Stimulated activated CD4-positive, alpha-beta T cell treated with anti-CD3 and anti-CD28 coated beads, TNF-alpha, amount 100 ng/mL, for 48 hours (primary cell): ENCODE data around the gene DNAAF5.

Source experiments
- DNase-seq, 3 donors: peaks; one replicate each; pipeline ENCODE4 v3.0.0-alpha.2; 2020; ENCODE audit warnings: low read depth in 3 of 3

The DNAAF5 gene

DNA sequence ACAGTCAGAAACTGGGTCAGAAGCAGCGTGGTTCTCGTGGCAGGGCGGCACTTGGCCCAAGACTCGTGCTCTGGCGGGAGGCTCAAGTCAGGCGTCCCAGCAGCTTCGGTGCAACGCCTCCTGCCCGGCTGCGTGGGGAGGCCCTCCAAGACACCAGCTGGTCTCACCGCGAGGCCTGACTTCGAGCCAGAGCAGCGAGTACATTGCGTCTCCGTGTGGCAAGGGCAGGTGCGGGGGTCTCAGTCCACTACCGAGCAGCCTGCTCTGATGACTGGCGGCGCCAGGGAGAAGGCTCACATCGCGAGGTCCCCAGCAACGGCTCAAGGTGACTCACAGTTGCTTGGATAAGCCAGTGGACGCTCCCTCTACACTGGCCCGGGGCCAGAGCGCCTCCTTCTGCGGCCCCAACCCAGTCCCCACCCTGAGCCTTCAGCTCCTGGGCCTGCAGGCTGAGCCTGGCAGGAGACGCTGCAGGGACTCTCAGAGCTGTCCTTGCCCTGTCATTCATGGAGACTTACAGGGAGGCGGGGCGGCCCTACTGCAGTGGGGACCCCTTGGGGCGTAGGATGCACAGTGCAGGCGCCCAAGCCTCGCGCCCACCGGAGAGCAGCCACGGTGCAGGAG lies 42.5 kb downstream of the DNAAF5 start:
- no peak for DNase-seq

- DNase-seq = no peak
Observed at GRCh38 chr7:770336-770735, 43.8 kb downstream of the DNAAF5 start.

DNA sequence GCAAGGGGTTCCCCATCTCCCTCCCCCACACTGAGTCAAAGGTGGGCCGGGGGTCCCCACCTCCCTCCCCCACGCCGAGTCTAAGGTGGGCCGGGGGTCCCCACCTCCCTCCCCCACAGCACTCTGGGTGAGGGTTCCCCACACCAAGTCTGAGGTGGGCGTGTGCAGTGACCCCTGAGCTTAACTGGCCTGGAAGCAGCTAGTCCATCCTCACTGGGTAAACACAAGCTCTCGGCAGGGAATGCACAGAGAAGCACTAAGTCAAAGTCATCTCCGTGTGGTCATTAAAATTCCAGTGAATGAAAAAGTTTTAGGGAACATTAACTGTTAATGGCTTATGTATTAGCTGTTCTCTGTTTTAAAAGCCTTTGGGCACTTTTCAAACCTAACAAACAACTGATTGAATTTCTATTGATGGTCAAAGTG lies 44.3 kb downstream of the DNAAF5 start:
- no peak for DNase-seq

- no peak for DNase-seq
Observed at GRCh38 chr7:771234-772004, 44.9 kb downstream of the DNAAF5 start.

DNA sequence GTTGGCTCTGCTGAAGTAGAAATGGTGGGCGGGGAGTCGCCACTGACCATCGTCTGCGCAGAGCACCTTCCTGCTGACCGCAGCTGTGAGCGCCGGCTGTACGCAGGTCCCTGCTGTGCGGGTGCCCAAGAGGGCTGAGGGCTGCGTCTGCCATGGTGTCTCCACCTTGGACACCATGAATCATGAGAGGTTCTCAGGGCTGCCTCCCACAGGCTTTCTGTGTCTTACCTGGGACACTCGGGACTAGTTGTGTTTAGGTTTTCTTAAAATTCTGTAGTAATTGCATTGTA lies 45.5 kb downstream of the DNAAF5 start:
- no peak for DNase-seq

DNA sequence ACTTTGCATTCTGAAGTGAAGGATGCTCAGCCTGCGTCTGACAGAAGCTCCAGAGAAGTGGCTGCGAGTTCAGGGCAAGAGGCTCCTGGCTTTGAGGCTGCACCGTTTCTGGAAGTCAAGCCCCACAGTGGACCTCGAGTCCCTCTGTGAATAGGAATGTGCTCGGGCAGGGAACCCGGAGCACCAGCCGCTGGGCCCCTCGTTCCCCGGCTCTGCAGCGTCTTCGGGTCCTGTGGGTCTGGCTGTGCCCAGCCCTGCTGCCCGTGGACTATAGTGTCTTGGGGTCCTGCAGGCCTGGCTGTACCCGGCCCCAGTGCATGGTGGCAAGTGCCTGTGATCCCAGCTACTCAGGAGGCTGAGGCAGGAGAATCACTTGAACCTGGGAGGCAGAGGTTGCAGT lies 45.9 kb downstream of the DNAAF5 start:
- DNase-seq = no peak

- no peak for DNase-seq
Observed at GRCh38 chr7:772861-773621, 46.5 kb downstream of the DNAAF5 start.

DNA sequence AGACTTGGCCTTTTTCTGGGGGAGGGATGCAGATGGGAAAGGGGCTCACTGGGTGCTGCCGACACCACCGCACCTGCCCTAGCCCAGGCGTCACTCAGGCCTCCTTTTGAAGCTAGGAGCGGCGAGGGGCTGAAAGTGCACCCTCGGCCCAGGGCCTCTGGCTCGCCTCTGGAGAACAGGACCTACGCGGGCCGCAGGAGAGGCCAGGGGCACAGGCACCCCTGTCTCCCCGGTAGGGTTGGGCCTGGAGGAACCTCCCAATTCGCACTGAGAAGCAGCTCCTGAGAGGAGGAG lies 47.1 kb downstream of the DNAAF5 start:
- DNase-seq = no peak

- peak; percentile 34 to 57 (median 54) for DNase-seq
Observed at GRCh38 chr7:774161-775109, 47.9 kb downstream of the DNAAF5 start.

DNA sequence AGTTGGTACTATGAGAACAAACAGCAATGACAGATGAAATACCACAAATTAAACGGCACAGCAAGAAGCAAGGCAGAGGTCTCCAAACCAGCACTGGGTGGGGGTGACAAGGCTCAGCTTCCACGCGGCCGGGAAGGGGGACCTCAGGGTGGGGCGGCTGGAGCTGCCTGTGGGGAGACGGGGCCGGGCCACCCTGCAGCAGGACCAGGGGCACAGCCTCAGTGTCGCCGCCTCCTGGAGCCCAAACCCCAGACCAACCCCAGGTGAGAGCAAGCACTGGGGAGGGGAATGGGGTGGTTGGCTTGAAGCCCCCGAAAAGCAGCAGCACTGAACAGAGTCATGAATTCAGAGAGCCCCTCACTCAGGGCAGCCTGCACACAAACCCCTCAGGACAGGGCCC lies 49.9 kb downstream of the DNAAF5 start:
- no peak for DNase-seq

DNA sequence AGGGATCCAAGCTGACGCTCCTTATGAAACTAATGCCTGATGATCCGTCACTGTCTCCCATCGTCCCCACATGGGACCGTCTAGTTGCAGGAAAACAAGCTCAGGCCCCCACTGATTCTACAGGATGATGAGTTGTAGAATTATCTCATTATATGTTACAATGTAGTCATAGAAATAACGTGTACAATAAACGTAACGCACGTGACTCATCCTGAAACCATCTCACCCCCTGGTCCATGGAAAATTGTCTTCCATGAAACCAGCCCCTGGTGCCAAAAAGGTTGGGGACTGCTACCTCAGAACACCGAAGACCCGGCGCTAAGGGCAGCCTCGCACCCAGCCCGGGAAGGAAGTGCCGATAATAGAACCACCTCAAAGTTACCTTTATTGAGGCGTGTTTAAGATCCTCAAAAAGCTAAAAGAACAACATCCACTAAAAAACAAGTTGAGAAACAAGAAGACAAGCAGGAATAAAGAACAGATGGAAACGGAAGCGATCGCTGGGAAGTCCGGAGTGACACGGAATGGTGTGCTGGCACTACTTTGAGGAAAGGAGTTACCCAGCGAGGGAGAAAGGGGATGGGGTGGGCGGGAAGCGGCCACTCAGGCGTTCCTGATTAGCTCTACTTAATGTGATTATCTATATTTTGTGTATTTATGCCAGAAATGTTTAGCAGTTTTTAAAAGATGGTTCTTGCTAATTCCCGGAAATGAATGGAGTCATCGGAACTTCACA lies 50.7 kb downstream of the DNAAF5 start:
- DNase-seq = no peak

DNA sequence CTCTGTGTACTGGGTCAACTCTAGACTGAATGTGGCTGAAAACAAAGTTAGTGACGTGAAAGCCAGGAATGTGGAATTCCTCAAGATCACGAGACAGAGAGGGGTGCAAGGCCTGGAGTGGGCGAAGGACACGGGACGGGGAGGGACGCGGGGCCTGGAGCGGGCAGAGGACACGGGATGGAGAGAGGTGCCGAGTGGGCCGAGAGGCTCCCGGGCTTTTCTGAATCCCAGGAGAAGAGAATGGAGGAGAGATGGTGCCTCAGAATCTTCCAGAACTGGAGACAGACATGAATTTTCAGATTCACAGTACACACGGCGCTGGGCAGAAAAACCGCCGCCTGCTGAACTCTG lies 51.2 kb downstream of the DNAAF5 start:
- no peak for DNase-seq

- DNase-seq = no peak
Observed at GRCh38 chr7:778271-778967, 51.9 kb downstream of the DNAAF5 start.

- no peak for DNase-seq
Observed at GRCh38 chr7:778968-779451, 52.5 kb downstream of the DNAAF5 start.

DNA sequence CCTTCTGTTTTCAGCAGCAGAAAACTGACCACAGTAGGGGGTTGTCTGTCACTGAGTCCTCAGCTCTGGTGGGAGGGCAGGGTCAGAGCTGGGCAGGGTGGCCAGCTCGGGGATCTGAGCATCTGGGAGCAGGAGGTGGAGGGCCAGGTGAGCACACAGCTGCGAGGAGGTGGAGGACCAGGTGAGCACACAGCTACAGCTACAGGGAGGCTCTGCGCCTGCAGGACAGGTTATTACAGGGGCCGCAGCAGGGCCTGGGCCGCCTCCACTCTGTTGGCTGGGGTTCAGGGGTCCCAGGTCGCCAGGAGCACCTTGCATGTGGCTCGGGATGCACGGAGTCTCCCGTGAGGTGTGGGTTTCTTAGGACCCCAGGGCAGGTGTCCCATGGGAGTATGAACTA lies 53.0 kb downstream of the DNAAF5 start:
- DNase-seq = no peak

DNA sequence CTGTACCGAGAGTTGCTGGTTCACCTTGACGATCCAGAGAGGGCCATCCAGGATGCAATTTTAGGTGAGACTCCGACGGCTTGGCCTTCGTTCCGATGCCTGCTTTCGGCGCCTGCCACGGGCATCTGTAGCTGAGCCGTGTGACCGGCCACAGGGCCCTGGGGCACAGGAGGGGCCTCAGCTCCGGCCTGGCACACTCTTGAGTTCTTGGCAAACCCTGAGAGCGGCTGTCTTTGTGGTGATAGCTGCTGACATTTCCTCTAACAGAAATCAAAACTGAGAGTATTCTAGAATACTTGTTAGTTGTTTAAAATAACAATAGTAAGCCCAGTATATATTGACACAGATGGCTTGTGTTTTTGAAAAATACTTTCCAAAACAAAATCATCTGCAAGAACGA lies 53.6 kb downstream of the DNAAF5 start:
- no peak for DNase-seq

GRCh38 chr7:780516-780915 lies 54.0 kb downstream of the DNAAF5 start:
- DNase-seq = no peak

DNA sequence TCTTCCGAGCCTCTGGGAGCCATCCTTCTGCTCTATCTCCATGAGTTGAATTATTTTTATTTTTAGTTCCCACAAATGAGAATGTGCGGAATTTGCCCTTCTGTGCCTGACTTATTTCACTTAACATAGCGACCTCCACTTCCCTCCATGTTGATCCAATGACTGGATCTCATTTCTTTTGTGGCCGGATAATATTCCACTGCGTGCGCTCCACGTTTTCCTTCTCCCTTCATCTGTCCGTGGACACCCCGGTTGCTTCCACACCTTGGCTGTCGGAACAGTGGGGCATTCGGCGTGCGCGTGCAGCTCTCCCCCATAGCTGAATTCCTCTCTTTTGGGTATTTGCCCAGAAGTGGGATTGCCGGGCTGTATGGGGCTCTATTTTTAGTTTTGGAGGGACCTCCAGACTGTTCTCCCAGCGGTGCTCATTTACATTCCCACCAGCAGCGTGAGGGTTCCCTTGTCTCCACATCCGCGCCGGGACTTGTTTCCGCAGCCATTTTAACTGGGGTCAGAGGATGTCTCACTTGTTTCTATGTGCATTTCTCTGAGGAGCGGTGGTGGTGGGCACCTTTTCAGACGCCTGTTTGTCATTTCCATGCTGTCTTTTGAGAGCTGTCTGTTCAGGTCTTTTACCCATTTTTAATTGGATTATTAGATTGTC lies 54.8 kb downstream of the DNAAF5 start:
- DNase-seq = no peak

- DNase-seq = no peak
Observed at GRCh38 chr7:781936-782529, 55.5 kb downstream of the DNAAF5 start.
